Frontal cortex (tissue), 4 donors: ENCODE data around the gene CD300A. TPM values are rescaled to one million over a fixed set of nuclear protein-coding genes. Genes with fewer than 3 reads are reported as not detected.

Experiments used
- DNase-seq, 2 donors: peaks; one replicate each; pipeline ENCODE4 v3.0.0; 2012; ENCODE audit warnings: low spot score in 2 of 2
- FAIRE-seq: peaks from 2 replicates; lab custom pipeline; 2012; peaks lifted over from hg19 to GRCh38; lab: Jason Lieb, UNC
- total RNA-seq: library from RNA; depleted of rRNA; stranded (reverse); fragments of >200 nt; gene quantifications from one replicate; pipeline ENCODE4 v1.2.3, GENCODE V29; 2014
- donor health status: control.
- donor health status: control.
- donor health status: control.

The CD300A gene
- total RNA-seq, 1 donor from 2014 or later: 2.4 TPM

- FAIRE-seq (no peak), DNase-seq (no peak)
Measured at GRCh38 chr17:74437702-74438101, 28.7 kb upstream of the CD300A start.

DNA sequence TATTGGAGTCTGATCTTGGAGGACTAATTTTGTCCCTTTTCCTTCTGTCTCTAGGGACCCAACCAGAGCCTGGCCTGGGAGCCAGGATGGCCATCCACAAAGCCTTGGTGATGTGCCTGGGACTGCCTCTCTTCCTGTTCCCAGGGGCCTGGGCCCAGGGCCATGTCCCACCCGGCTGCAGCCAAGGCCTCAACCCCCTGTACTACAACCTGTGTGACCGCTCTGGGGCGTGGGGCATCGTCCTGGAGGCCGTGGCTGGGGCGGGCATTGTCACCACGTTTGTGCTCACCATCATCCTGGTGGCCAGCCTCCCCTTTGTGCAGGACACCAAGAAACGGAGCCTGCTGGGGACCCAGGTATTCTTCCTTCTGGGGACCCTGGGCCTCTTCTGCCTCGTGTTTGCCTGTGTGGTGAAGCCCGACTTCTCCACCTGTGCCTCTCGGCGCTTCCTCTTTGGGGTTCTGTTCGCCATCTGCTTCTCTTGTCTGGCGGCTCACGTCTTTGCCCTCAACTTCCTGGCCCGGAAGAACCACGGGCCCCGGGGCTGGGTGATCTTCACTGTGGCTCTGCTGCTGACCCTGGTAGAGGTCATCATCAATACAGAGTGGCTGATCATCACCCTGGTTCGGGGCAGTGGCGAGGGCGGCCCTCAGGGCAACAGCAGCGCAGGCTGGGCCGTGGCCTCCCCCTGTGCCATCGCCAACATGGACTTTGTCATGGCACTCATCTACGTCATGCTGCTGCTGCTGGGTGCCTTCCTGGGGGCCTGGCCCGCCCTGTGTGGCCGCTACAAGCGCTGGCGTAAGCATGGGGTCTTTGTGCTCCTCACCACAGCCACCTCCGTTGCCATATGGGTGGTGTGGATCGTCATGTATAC lies 26.5 kb upstream of the CD300A start:
- FAIRE-seq (no peak), DNase-seq (no peak)

DNA sequence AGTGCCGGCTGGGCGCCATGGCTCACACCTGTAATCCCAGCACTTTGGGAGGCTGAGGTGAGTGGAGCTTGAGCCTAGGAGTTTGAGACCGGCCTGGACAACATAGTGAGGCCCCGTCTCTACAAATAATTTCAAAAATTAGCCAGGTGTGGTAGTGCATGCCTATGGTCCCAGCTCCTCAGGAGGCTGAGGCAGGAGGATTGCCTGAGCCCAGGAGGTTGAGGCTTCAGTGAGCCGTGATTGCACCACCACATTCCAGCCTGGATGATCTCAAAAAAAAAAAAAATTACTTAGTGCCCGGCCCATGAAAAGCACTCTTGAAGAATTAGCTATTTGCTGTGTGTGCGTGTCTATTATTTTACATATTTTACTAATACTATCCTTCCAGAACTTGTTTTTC lies 24.9 kb upstream of the CD300A start:
- DNase-seq (no peak), FAIRE-seq (no peak)

DNA sequence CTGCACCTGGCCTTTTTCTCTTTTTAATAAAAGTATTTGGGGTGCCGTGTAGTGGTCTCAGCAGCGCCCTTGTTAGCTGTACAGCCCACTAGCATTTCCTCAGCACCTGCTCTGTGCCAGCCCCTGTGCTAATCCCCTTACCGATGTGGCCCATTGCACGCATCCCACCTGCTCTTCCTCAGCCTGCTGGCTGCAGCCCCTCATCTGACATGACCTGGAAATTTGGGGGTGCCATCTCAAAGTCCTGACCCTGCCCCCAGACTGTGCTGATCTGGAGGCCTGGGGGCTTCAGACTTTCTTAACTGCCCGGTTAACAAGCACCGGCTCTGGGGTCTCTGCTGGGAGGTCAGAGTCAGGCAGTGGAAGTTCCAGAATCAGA lies 24.2 kb upstream of the CD300A start:
- DNase-seq: no peak
- no peak for FAIRE-seq

DNA sequence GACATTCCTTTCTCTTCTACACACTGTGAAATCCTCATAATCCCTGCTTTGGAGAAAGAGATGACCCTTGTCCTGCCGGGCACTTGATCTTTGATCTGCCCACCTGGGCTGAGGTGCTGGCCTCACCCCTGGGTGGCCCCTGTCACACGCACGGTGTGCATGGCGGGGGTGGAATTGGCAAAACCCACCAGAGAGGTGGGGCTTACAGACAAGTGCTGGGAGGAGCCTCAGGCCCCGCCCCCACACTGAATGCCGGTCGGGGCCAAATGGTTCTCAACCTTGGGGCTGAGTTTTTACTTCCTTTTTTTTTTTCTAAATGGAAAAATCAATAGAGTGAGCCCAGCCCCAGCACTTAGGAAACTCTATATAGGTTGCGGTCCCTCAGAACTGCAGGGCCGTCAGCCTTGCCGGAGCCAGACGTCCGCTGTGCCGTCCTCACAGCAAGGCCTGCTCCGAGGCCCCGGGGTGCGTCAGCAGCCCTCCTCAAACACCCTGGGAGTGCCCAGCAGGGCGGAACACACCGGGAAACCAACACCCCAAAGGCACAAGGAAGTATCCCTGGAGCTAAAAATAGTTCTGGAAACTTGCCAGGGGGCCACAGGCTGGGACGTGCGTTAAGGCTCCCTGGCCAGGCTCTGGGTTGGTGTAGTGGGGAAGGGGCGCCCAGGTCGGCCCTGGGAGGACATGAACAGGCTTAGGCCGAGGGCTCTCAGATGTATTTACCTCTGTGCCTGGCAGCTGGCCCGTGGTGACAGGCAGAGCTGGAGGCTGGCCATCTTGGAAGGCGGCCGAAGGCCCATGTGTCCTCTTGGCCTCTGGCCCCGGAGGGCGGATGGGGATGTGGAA lies 23.5 kb upstream of the CD300A start:
- peak in 1 of 2 donors; percentile 78 for DNase-seq
- FAIRE-seq: no peak

DNA sequence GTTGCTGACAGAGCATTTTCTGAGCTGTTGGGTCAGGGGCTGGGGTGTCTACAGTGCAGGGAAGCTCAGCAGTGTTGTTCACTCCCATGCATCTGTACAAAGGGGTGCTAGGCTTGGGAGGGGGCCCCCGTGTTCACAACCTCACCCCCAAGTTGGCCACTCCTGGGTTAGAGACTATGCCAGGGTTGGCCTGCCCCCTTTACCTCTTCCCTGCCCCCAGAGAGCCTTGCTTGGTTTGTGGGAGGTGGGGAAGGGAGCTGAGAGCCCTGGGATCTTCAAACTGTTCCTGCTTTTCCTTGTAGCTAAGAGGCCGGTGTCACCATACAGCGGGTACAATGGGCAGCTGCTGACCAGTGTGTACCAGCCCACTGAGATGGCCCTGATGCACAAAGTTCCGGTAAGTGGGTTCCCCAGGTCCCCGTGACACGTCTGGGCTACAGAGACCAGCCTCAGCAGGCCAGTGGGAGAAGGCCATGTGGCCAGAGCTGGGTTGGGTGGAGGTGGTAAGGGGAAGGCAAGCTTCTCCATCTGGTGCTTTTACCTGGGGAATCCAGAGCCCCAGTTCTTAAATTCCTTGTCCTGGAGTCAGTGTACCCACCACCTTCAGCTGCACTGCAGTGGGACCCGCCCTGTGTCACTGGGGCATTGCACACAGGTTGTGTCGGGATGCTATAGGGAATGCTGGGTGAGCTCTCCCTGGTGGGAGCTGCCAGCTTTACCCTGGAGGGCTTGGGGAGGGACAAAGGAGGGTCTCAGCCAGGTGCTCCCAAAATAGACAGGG lies 22.7 kb upstream of the CD300A start:
- FAIRE-seq (no peak), DNase-seq (no peak)

DNA sequence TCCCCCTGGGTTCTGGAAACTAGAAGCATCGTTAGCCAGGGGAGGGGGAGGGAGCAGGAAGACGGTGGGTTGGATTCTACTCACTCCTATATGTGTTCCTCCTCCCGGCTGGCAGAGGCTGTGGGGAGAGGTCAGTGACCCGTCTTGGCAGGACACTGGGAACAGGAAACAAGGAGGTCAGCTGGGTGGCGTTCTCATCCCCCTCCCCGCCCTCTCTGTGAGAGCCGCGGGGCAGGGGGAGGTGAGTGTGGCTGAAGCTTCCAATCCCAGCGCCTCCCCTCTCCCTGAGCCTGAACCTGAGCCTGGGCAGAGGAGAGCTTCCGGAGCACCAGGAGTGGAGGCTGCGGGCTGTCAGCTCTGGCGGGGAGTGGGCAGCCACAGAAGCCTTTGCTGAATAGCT lies 22.0 kb upstream of the CD300A start:
- DNase-seq (no peak), FAIRE-seq (no peak)

DNA sequence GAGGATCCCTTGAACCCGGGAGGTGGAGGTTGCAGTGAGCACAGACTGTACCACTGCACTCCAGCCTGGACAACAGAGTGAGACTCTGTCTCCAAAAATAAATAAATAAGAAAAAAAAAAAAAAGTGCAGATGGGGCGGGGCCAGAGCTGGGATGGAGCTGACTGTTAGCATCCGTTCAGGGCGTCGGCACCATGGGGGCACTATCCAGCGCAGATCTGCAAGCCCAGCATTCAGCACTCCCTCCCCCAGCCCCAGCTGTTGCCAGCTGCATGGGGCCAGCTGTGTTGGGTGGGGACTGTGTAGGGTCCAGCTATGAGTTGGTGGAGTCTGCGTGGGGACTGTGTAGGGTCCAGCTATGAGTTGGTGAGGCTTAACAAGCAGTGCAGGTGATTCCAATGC lies 21.3 kb upstream of the CD300A start:
- no peak for DNase-seq

GRCh38 chr17:74446551-74447500 lies 19.6 kb upstream of the CD300A start:
- no peak for DNase-seq
- no peak for FAIRE-seq

More for the DNA sequence above, 21.3 kb upstream of the CD300A start:
- FAIRE-seq: no peak

GRCh38 chr17:74447628-74448159 lies 18.7 kb upstream of the CD300A start:
- FAIRE-seq (no peak), DNase-seq (no peak)

GRCh38 chr17:74448756-74449155 lies 17.7 kb upstream of the CD300A start:
- no peak for FAIRE-seq
- no peak for DNase-seq

GRCh38 chr17:74449306-74449705 lies 17.1 kb upstream of the CD300A start:
- FAIRE-seq: no peak
- no peak for DNase-seq

GRCh38 chr17:74449773-74450172 lies 16.7 kb upstream of the CD300A start:
- DNase-seq (no peak), FAIRE-seq (no peak)

DNA sequence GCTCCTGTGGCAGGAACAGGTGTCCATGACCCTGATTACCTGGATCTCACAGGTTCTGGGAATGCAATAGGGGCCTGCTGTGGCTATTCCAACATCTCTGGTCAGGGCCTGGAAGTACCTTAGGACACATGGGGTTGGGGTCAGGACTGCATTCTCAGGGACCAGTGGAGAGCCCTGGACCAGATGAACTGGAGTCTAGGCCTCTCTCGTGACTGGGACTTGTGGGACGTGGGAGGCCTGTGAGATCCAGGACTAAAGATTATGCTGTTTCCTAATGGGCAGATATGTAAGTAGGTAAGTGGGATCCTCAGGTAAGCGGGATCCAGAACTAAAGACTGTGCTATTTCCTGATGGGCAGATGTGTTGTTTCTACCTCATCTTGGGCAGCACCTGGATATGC lies 16.2 kb upstream of the CD300A start:
- DNase-seq (no peak), FAIRE-seq (no peak)

GRCh38 chr17:74450925-74451403 lies 15.5 kb upstream of the CD300A start:
- no peak for FAIRE-seq
- DNase-seq: no peak

- DNase-seq (no peak), FAIRE-seq (no peak)
Measured at GRCh38 chr17:74451557-74451956, 14.9 kb upstream of the CD300A start.

DNA sequence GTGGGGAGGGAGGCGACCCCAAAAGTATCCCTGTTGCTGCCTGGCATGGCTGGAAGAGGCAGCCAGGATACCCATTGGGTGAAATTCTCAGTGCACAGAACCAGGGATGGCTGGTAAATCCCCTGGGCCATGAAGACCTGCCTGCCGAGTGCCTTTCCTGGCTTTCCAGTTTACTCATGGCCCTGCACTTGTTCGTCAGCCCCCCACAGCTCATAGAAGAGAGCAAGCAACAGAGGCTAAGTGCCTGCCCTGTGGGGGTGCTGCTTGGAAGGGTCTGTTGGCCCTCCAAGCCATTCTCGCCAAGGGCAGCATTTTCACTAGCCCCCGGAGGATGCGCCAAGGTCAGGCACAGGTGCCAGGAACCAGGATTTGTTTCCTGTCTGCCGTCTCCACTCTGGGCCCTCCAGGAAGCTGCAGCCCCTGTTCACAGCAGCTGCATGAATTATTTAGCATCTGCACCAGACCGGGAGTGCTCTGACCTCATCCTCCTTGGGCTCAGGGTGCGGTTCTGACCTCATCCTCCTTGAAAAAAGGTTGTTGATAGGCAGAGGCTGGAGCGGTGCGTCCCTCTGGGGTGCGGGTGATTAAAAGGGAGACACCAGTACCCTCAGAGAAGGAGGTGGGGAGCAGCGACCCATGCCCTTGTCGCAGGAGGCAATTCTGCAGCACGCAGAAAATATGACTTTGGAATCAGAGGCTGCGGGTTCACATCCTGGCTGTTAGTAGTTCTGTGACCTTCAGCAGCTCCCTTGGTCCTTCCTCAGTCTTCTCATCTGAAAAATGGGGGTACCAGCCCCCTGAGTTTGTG lies 14.2 kb upstream of the CD300A start:
- FAIRE-seq: no peak
- no peak for DNase-seq
